Neural cell (in vitro differentiated cells): ENCODE measurements around the gene PYGL. TPM values are rescaled to one million over a fixed set of nuclear protein-coding genes. Genes with fewer than 3 reads are reported as not detected.

Experiments used
- H2AFZ ChIP-seq: fragments of 200-600, 300-800 bp; sonication (generic), shearing (Covaris generic); 2 replicates; pipeline ENCODE4 v1.6.0; 2014; ENCODE audit warnings: low read depth, mild to moderate bottlenecking, antibody characterized with exemption, low read length, moderate library complexity
- H3F3A ChIP-seq: fragments of 200-600 bp; shearing (Covaris generic); 2 replicates; pipeline ENCODE4 v1.6.1; 2016; ENCODE audit warnings: mild to moderate bottlenecking, moderate library complexity, mixed read lengths, antibody characterized with exemption, low read length; ENCODE audit not compliant: insufficient read depth, poor library complexity, severe bottlenecking
- H3K27ac ChIP-seq: fragments of 200-600, 300-800 bp; sonication (generic), shearing (Covaris generic); 2 replicates; pipeline ENCODE4 v1.5.1; 2014; ENCODE audit warnings: mild to moderate bottlenecking, low read length, moderate library complexity
- H3K27me3 ChIP-seq: fragments of 300-800, 200-600 bp; sonication (generic), shearing (Covaris generic); 2 replicates; pipeline ENCODE4 v1.6.0; 2014; ENCODE audit warnings: mild to moderate bottlenecking, low read depth, low read length, moderate library complexity; ENCODE audit not compliant: insufficient read depth
- H3K36me3 ChIP-seq: fragments of 300-800, 200-600 bp; sonication (generic), shearing (Covaris generic); 2 replicates; pipeline ENCODE4 v1.5.1; 2014; ENCODE audit warnings: mild to moderate bottlenecking, antibody characterized with exemption, low read length, moderate library complexity; ENCODE audit not compliant: insufficient read depth
- H3K4me2 ChIP-seq: fragments of 300-800, 200-600 bp; sonication (generic), shearing (Covaris generic); 2 replicates; pipeline ENCODE4 v1.6.0; 2014; ENCODE audit warnings: mild to moderate bottlenecking, low read length
- H3K4me3 ChIP-seq: fragments of 300-800, 200-600 bp; sonication (generic), shearing (Covaris generic); 2 replicates; pipeline ENCODE4 v1.5.1; 2014; ENCODE audit warnings: mild to moderate bottlenecking, low read length, moderate library complexity
- H3K79me2 ChIP-seq: fragments of 200-600 bp; shearing (Covaris generic); replicated peaks from 2 replicates; pipeline ENCODE4 v1.6.0; 2014; ENCODE audit warnings: mild to moderate bottlenecking, low read length, moderate library complexity; ENCODE audit not compliant: insufficient read depth
- H3K9ac ChIP-seq: fragments of 300-800, 200-600 bp; sonication (generic), shearing (Covaris generic); 2 replicates; pipeline ENCODE4 v1.6.1; 2016; ENCODE audit warnings: mild to moderate bottlenecking, low read length, mixed read lengths
- H3K9me2 ChIP-seq: fragments of 200-600 bp; shearing (Covaris generic); 2 replicates; pipeline ENCODE4 v1.6.1; 2016; ENCODE audit warnings: mild to moderate bottlenecking, low read length, mixed read lengths; ENCODE audit not compliant: insufficient read depth
- H3K9me3 ChIP-seq: fragments of 200-600, 300-800 bp; sonication (generic), shearing (Covaris generic); 2 replicates; pipeline ENCODE4 v1.6.1; 2016; ENCODE audit warnings: mild to moderate bottlenecking, mixed run types, low read length, moderate library complexity, mixed read lengths
- H4K20me1 ChIP-seq: fragments of 200-600 bp; shearing (Covaris generic); 2 replicates; pipeline ENCODE4 v1.6.1; 2016; ENCODE audit warnings: mild to moderate bottlenecking, mixed run types; ENCODE audit not compliant: insufficient read depth
- CTCF ChIP-seq: fragments of 450-650 bp; IDR thresholded peaks from 2 replicates; pipeline ENCODE4 v1.5.1; 2014; ENCODE audit warnings: antibody characterized with exemption, mild to moderate bottlenecking, moderate library complexity; ENCODE audit not compliant: poor library complexity, severe bottlenecking
- EP300 ChIP-seq: fragments of 450-650 bp; conservative IDR thresholded peaks from 2 replicates; pipeline ENCODE4 v1.6.1; 2014; ENCODE audit warnings: antibody characterized with exemption, mild to moderate bottlenecking, moderate library complexity; ENCODE audit not compliant: poor library complexity, severe bottlenecking
- EZH2 ChIP-seq: fragments of 200-600, 300-800 bp; shearing (Covaris generic), sonication (generic); IDR thresholded peaks from 2 replicates; pipeline ENCODE4 v1.6.1; 2014; ENCODE audit warnings: antibody characterized with exemption, low read length, borderline replicate concordance, mild to moderate bottlenecking; ENCODE audit not compliant: insufficient read depth, poor library complexity, severe bottlenecking
- MXI1 ChIP-seq: fragments of 450-650 bp; conservative IDR thresholded peaks from 2 replicates; pipeline ENCODE4 v1.6.1; 2014; ENCODE audit warnings: antibody characterized with exemption, mild to moderate bottlenecking; ENCODE audit not compliant: poor library complexity, severe bottlenecking
- POLR2AphosphoS5 ChIP-seq: IDR thresholded peaks from 2 replicates; pipeline ENCODE4 v1.6.1; 2012
- RAD21 ChIP-seq: fragments of 450-650 bp; conservative IDR thresholded peaks from 2 replicates; pipeline ENCODE4 v1.6.1; 2014; ENCODE audit warnings: antibody characterized with exemption, mild to moderate bottlenecking, moderate library complexity
- REST ChIP-seq: IDR thresholded peaks from 2 replicates; pipeline ENCODE4 v1.6.1; 2012; ENCODE audit warnings: borderline replicate concordance
- SMC3 ChIP-seq: fragments of 450-650 bp; conservative IDR thresholded peaks from 2 replicates; pipeline ENCODE4 v1.6.1; 2014; ENCODE audit warnings: antibody characterized with exemption, mild to moderate bottlenecking, moderate library complexity; ENCODE audit not compliant: poor library complexity
- TAF1 ChIP-seq: IDR thresholded peaks from 2 replicates; pipeline ENCODE4 v1.6.1; 2012; ENCODE audit warnings: low read depth
- polyA plus RNA-seq: library from polyadenylated mRNA; depleted of rRNA; stranded (reverse); fragments of >200 nt; gene quantifications from 2 replicates; pipeline ENCODE4 v1.2.3, GENCODE V29; 2014

The PYGL gene
- polyA plus RNA-seq, 1 donor from 2014 or later: not detected

GRCh38 chr14:50929506-50929905 is 14.8 kb downstream of the PYGL start:
- Histone ChIP-seq H3K4me3 (no peak overlapping the region), H3K27me3 (no peaks in the 10 kb centered on the region), H3K36me3 (no peaks in the 10 kb centered on the region), H3F3A (no peaks in the 10 kb centered on the region), H3K79me2 (no peaks in the 10 kb centered on the region), H3K9me2 (no peaks in the 10 kb centered on the region), H4K20me1 (no peaks in the 10 kb centered on the region), H3K9me3 (no peaks in the 10 kb centered on the region), H2AFZ (no peak overlapping the region), H3K9ac (no peak overlapping the region), H3K27ac (no peak overlapping the region), H3K4me2 (no peak overlapping the region)
- no peak for TF ChIP-seq MXI1
- no peak for TF ChIP-seq EZH2
- no peak for TF ChIP-seq REST
- TF ChIP-seq SMC3: no peak
- no peak for TF ChIP-seq POLR2AphosphoS5
- no peak for TF ChIP-seq EP300
- no peak for TF ChIP-seq TAF1
- TF ChIP-seq RAD21: no peak
- no peak for TF ChIP-seq CTCF

GRCh38 chr14:50928002-50928635 is 16.2 kb downstream of the PYGL start:
- Histone ChIP-seq H3K27me3 (no peaks in the 10 kb centered on the region), H3K9ac (no peak overlapping the region), H3K4me2 (no peak overlapping the region), H3K9me3 (no peaks in the 10 kb centered on the region), H3K27ac (no peak overlapping the region), H3K9me2 (no peaks in the 10 kb centered on the region), H2AFZ (no peak overlapping the region), H3K79me2 (no peaks in the 10 kb centered on the region), H3K36me3 (no peaks in the 10 kb centered on the region), H3F3A (no peaks in the 10 kb centered on the region), H3K4me3 (no peak overlapping the region), H4K20me1 (no peaks in the 10 kb centered on the region)
- TF ChIP-seq MXI1 (no peak), RAD21 (no peak), EP300 (no peak), SMC3 (no peak), POLR2AphosphoS5 (no peak), EZH2 (no peak), REST (no peak), TAF1 (no peak), CTCF (no peak)
